Prostate gland (tissue), 2 donors: Measurements from ENCODE around the gene NDEL1. TPM values are rescaled to one million over a fixed set of nuclear protein-coding genes. Genes with fewer than 3 reads are reported as not detected.

Experiments
- DNase-seq: peaks from one replicate; pipeline ENCODE4 v3.0.0-alpha.2; 2019; ENCODE audit warnings: low spot score
- H3K27ac ChIP-seq, 2 donors: fragments of 200-600 bp; sonication (generic); 2 replicates each; pipeline ENCODE4 v1.5.1; 2017 to 2019
- H3K27me3 ChIP-seq: fragments of 200-600 bp; sonication (generic); replicated peaks from 2 replicates; pipeline ENCODE4 v1.5.1; 2019; ENCODE audit not compliant: insufficient read depth
- H3K36me3 ChIP-seq, 2 donors: fragments of 200-600 bp; sonication (generic); 1 replicate in 1 of 2; 2 replicates in 1 of 2; pipeline versions ENCODE4 v1.5.1 to v1.8.1; 2017 to 2019
- H3K4me1 ChIP-seq: fragments of 200-600 bp; sonication (generic); replicated peaks from 2 replicates; pipeline ENCODE4 v1.5.1; 2019
- H3K4me3 ChIP-seq, 2 donors: fragments of 200-600 bp; sonication (generic); 2 replicates each; pipeline ENCODE4 v1.5.1; 2017 to 2019
- H3K9me3 ChIP-seq: fragments of 200-600 bp; sonication (generic); 2 replicates; pipeline ENCODE4 v1.5.1; 2017
- POLR2A ChIP-seq: fragments of 450-650 bp; IDR thresholded peaks from one replicate; pipeline ENCODE4 v1.6.1; 2016; ENCODE audit warnings: antibody characterized with exemption, mild to moderate bottlenecking
- POLR2AphosphoS5 ChIP-seq: sonication (generic); formaldehyde crosslinking; IDR thresholded peaks from one replicate; pipeline ENCODE4 v1.6.1; 2017; ENCODE audit warnings: antibody characterized with exemption
- WGBS: methylation state at CpG from one replicate; pipeline ENCODE4 v1.1.5; 2018; 5-methylcytosine and 5-hydroxymethylcytosine counted together
- intact Hi-C: fragments of 100-400 bp; cut with DNase I; formaldehyde crosslinking; loops from one replicate; pipeline ENCODE4 v1.14.2; 2022
- total RNA-seq, 2 donors: library from RNA; depleted of rRNA; stranded (reverse); fragments of >200 nt; gene quantifications; one replicate each; pipeline ENCODE4 v1.1.0, GENCODE V29; 2016
- TF ChIP-seq, protein P1 (sequence below), 4 experiments: fragments of 200-600 bp in 2 of 4; fragments of 450-650 bp in 2 of 4; sonication (generic) in 2 of 4; IDR thresholded peaks; 1 replicate in 3 of 4; 2 replicates in 1 of 4; pipeline ENCODE4 v1.5.1; 2016 to 2019; ENCODE audit warnings: antibody characterized with exemption in 4 of 4, mild to moderate bottlenecking in 2 of 4, moderate library complexity in 2 of 4

The NDEL1 gene
- total RNA-seq, 2 donors from 2014 or later, result 32.5 to 62.2 TPM

DNA sequence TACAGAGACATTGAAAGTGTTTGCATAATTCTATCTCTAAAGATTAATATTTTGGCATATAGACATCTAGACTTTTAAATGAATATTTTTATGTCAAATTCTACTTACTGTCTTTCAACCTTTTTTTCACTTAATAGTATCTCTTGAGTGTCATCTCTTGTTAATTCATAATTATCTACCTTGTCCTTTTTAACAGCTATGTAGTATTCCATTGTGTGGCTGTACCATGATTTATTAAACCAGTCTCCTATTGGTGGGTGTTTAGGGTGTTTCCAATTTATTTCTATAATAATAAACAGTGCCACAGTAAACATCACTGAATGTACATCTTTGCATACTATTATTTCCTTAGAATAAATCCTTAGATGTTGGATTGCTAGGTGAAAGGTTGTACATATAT lies 21.7 kb upstream of the NDEL1 start:
- intact Hi-C loops, result no loop called here
- H3K4me3 ChIP-seq, result no peak overlapping the region
- H3K4me1 ChIP-seq, result no peaks in the 10 kb centered on the region
- no peaks in the 10 kb centered on the region for H3K36me3 ChIP-seq
- no peak overlapping the region for H3K27ac ChIP-seq
- no peaks in the 10 kb centered on the region for H3K27me3 ChIP-seq
- no peaks in the 10 kb centered on the region for H3K9me3 ChIP-seq
- DNase-seq, result no peak
- TF ChIP-seq POLR2A (no peak), POLR2AphosphoS5 (no peak)
- TF ChIP-seq, protein P1, sequence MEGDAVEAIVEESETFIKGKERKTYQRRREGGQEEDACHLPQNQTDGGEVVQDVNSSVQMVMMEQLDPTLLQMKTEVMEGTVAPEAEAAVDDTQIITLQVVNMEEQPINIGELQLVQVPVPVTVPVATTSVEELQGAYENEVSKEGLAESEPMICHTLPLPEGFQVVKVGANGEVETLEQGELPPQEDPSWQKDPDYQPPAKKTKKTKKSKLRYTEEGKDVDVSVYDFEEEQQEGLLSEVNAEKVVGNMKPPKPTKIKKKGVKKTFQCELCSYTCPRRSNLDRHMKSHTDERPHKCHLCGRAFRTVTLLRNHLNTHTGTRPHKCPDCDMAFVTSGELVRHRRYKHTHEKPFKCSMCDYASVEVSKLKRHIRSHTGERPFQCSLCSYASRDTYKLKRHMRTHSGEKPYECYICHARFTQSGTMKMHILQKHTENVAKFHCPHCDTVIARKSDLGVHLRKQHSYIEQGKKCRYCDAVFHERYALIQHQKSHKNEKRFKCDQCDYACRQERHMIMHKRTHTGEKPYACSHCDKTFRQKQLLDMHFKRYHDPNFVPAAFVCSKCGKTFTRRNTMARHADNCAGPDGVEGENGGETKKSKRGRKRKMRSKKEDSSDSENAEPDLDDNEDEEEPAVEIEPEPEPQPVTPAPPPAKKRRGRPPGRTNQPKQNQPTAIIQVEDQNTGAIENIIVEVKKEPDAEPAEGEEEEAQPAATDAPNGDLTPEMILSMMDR (IDR thresholded peaks at IDR 0.05), result no peak

DNA sequence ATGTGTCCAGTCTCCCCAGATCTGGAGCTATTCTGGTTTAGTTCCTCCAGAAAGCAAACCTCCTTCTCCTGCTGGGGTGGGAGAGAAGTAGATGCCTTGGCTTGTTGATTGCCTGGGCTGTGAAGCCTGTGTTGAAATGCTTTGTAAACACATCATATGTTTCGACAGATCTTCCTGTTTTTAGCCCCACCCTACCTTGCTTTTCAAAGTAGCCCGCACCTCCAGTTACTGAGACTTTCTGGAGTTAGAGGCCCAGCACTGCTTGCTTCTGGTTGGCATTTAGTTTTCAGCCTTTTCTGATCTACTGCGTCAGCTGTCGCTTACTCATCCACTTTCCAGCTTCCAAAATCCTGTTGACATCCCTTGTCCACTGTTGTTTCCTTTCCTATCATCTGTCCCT lies 17.9 kb upstream of the NDEL1 start:
- H3K27me3 ChIP-seq, result no peaks in the 10 kb centered on the region
- H3K4me1 ChIP-seq, result no peaks in the 10 kb centered on the region
- TF ChIP-seq POLR2A (no peak), POLR2AphosphoS5 (no peak)
- TF ChIP-seq, protein P1 (IDR thresholded peaks at IDR 0.05), result no peak
- no peak overlapping the region for H3K27ac ChIP-seq
- no peak for DNase-seq
- no peaks in the 10 kb centered on the region for H3K36me3 ChIP-seq
- WGBS, result 70% methylated on average over 4 of the region's 4 CpGs
- intact Hi-C loops, result no loop called here
- H3K9me3 ChIP-seq, result no peaks in the 10 kb centered on the region
- H3K4me3 ChIP-seq, result no peak overlapping the region

DNA sequence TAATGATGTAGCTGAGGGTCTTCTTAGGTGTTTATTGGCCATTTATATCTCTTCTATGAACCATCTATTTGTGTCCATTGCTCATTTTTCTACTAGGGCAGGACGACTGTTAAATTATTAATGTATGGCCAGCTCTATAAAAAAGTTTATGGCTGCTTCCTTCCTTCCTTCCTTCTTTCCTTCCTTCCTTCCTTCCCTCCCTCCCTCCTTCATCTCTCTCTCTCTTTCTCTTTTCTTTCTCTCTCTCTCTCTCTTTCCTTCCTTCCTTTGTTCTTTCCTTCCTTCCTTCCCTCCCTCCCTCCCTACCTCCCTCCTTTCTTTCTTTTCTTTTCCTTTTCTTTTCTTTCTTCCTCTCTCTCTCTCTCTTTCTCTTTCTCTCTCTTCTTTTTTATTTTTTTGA lies 17.2 kb upstream of the NDEL1 start:
- no peaks in the 10 kb centered on the region for H3K36me3 ChIP-seq
- TF ChIP-seq, protein P1 (IDR thresholded peaks at IDR 0.05), result no peak
- TF ChIP-seq POLR2A (no peak), POLR2AphosphoS5 (no peak)
- intact Hi-C loops, result no loop called here
- H3K27ac ChIP-seq, result no peak overlapping the region
- no peaks in the 10 kb centered on the region for H3K9me3 ChIP-seq
- DNase-seq, result no peak
- H3K4me3 ChIP-seq, result no peak overlapping the region
- WGBS, result 32% methylated on average over 1 of the region's 1 CpG
- H3K4me1 ChIP-seq, result no peaks in the 10 kb centered on the region
- no peaks in the 10 kb centered on the region for H3K27me3 ChIP-seq

DNA sequence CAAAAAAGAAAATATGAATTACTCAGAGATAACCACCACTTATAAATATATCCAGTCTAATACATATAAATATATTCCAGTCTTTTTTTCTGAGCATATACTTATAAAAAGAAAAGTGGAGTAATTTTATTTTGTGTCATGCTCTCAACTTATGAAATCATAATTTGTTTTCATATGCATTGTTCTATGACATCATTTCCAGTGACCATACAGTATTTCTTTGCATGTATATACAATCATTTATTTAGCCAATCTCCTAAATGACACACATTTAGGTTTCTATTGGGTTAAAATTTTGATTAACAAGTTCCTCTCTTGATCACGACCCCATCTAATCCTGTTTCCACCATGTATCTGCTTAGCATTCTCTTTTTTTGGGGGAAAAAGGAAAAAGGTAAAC lies 16.4 kb upstream of the NDEL1 start:
- DNase-seq, result no peak
- no peak overlapping the region for H3K27ac ChIP-seq
- H3K27me3 ChIP-seq, result no peaks in the 10 kb centered on the region
- H3K36me3 ChIP-seq, result no peaks in the 10 kb centered on the region
- 59% methylated on average over 1 of the region's 1 CpG for WGBS
- no peak overlapping the region for H3K4me3 ChIP-seq
- H3K9me3 ChIP-seq, result no peaks in the 10 kb centered on the region
- intact Hi-C loops, result no loop called here
- TF ChIP-seq, protein P1 (IDR thresholded peaks at IDR 0.05), result no peak
- TF ChIP-seq POLR2A (no peak), POLR2AphosphoS5 (no peak)
- no peaks in the 10 kb centered on the region for H3K4me1 ChIP-seq

DNA sequence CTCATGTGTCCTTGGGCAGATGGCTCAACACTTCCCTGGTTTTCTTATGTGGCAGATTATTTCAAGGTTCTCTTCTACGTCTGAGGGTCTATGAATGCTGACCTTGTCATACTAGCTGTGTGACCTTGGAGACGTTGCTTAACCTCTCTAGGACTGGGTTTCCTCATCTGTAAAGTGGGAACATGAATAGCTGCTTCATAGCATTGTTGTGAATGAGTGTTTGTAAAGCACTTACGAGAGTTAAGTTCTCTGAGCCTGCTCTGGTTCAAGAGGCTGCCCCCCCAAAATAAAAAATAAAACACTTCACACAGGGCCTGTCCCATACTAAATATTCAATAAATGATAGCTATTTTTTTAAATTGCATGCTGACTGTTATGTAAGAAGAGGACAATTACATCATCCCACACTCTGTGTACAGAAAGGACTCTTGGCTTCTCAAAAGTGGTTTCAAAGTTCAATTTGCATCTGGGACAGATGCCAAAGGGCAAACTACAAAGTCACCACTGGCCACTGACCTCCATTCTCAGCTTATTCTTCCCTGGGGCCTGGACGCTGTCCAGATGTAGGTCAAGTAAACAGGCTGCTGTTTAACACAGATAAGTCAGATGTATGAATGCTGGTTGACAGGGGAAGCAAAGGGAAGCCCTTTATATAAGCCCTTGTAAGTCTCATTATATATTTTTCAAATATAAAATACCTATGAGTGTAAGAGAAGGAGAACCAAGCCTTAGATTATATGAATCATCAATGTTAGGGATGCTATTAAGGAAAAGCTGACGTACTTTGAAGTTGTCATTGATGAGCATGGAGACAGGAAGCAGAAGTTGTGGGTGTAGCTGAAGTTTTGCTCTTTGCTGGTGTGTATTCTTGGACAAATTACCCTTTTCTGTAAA lies 15.4 kb upstream of the NDEL1 start:
- no peaks in the 10 kb centered on the region for H3K27me3 ChIP-seq
- intact Hi-C loops, result no loop called here
- H3K9me3 ChIP-seq, result no peaks in the 10 kb centered on the region
- no peaks in the 10 kb centered on the region for H3K4me1 ChIP-seq
- H3K27ac ChIP-seq, result no peak overlapping the region
- TF ChIP-seq POLR2A (no peak), POLR2AphosphoS5 (peak; percentile 10)
- 55% methylated on average over 5 of the region's 5 CpGs for WGBS
- no peak overlapping the region for H3K4me3 ChIP-seq
- DNase-seq, result no peak
- H3K36me3 ChIP-seq, result no peaks in the 10 kb centered on the region
